Glomerular endothelial cell (primary cell): ENCODE results near the gene NOL9. TPM values are rescaled to one million over a fixed set of nuclear protein-coding genes. Genes with fewer than 3 reads are reported as not detected.

Experiments used
- DNase-seq: peaks from one replicate; pipeline ENCODE4 v3.0.0-alpha.2; 2011; ENCODE audit warnings: low read depth, low spot score; ENCODE audit errors: extremely low read depth
- total RNA-seq: library from RNA; depleted of rRNA; stranded (reverse); fragments of >200 nt; gene quantifications from 2 replicates; pipeline ENCODE4 v1.2.3, GENCODE V29; 2015

NOL9 gene
- total RNA-seq, 1 donor from 2014 or later, result 32.1 TPM

- no peak for DNase-seq
Observed at GRCh38 chr1:6491966-6492365, 62.3 kb downstream of the NOL9 start.

- no peak for DNase-seq
Observed at GRCh38 chr1:6491480-6491962, 62.8 kb downstream of the NOL9 start, which contains the start of gene PLEKHG5. TSS of gene PLEKHG5 (minus strand) at chr1:6491667. CDS start at chr1:6477571, 14,096 bp downstream.

- no peak for DNase-seq
Observed at GRCh38 chr1:6491081-6491449, 63.2 kb downstream of the NOL9 start.

- DNase-seq, result no peak
Observed at GRCh38 chr1:6490181-6491080, 63.9 kb downstream of the NOL9 start.

GRCh38 chr1:6489799-6490180 is 64.5 kb downstream of the NOL9 start:
- no peak for DNase-seq

- no peak for DNase-seq
Observed at GRCh38 chr1:6489383-6489765, 64.9 kb downstream of the NOL9 start.

GRCh38 chr1:6488602-6489382 is 65.5 kb downstream of the NOL9 start:
- no peak for DNase-seq

GRCh38 chr1:6487804-6488484 is 66.4 kb downstream of the NOL9 start:
- no peak for DNase-seq

GRCh38 chr1:6486433-6487011 is 67.8 kb downstream of the NOL9 start:
- DNase-seq, result peak; percentile 48

GRCh38 chr1:6485168-6486101 is 68.9 kb downstream of the NOL9 start:
- no peak for DNase-seq

- no peak for DNase-seq
Observed at GRCh38 chr1:6484826-6485167, 69.5 kb downstream of the NOL9 start.

- no peak for DNase-seq
Observed at GRCh38 chr1:6483761-6484117, 70.6 kb downstream of the NOL9 start.

- no peak for DNase-seq
Observed at GRCh38 chr1:6483017-6483760, 71.1 kb downstream of the NOL9 start.

- no peak for DNase-seq
Observed at GRCh38 chr1:6481820-6482219, 72.5 kb downstream of the NOL9 start.

- DNase-seq, result no peak
Observed at GRCh38 chr1:6477039-6477820, 77.1 kb downstream of the NOL9 start.

- DNase-seq, result no peak
Observed at GRCh38 chr1:6476483-6476882, 77.8 kb downstream of the NOL9 start.

- no peak for DNase-seq
Observed at GRCh38 chr1:6475381-6476133, 78.8 kb downstream of the NOL9 start.

- DNase-seq, result no peak
Observed at GRCh38 chr1:6474815-6475282, 79.5 kb downstream of the NOL9 start.
